NCI-H226 (cell line): ENCODE results near the gene HOOK2.

ENCODE experiments used
- DNase-seq: peaks from one replicate; pipeline ENCODE4 v3.0.0-alpha.2; 2015

Gene HOOK2

DNA sequence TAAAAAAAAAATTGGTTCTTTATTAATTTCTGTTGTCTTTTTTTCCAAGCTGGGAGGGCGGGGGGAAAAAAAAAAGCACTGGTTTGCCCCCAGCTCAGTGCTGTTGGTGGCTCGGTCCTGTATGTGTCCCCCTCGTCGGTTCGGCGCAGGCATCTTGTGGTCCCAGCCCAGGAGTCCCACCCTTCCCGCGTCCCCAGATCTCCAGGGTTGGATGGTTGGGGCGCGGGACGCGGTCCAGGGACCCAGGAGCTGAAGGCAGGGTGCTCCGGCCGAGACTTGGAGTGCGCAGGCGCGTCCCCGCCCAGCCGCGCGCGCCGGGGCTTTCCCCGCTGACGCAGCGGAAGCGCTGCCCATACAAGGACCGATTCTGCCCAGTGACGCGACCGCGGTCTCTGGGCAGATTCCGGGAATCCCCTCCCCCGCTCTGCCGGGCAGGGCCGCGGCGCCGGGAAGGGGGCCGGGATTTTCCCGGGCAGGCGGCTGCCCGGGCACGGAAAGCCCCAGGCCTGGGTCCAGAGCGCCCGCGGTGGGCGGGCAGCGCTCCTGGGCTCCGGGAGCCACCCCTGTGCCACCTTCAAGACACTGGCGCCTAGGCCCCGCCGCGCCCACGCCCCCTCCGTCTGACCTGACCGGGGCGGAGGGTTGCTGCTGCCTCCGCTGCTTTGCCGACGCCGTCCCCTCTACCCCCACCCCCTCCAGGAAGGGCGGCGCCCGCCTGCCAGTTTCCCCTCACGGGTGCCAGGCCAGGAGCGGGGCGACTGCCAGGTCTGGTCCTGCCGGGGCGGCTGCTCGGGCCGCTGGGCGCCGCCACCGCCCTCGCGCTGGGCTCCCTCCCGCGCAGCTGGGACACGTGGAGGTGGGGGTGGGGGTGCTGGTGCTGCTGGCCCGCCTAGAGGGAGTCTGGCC, 18.2 kb upstream of the HOOK2 start:
- DNase-seq, result peak; percentile 85

DNA sequence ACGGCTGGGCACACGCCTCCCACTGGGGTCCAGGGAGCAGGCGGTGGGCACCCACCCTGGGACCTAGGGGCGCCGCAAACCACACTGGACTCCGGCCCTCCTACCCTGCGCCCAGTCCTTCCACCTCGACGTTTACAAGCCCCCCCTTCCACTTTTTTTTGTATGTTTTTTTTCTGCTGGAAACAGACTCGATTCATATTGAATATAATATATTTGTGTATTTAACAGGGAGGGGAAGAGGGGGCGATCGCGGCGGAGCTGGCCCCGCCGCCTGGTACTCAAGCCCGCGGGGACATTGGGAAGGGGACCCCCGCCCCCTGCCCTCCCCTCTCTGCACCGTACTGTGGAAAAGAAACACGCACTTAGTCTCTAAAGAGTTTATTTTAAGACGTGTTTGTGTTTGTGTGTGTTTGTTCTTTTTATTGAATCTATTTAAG, 17.5 kb upstream of the HOOK2 start:
- DNase-seq, result no peak

DNA sequence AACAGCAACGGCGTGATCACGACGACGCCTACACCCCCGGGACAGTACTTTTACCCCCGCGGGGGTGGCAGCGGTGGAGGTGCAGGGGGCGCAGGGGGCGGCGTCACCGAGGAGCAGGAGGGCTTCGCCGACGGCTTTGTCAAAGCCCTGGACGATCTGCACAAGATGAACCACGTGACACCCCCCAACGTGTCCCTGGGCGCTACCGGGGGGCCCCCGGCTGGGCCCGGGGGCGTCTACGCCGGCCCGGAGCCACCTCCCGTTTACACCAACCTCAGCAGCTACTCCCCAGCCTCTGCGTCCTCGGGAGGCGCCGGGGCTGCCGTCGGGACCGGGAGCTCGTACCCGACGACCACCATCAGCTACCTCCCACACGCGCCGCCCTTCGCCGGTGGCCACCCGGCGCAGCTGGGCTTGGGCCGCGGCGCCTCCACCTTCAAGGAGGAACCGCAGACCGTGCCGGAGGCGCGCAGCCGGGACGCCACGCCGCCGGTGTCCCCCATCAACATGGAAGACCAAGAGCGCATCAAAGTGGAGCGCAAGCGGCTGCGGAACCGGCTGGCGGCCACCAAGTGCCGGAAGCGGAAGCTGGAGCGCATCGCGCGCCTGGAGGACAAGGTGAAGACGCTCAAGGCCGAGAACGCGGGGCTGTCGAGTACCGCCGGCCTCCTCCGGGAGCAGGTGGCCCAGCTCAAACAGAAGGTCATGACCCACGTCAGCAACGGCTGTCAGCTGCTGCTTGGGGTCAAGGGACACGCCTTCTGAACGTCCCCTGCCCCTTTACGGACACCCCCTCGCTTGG, 16.9 kb upstream of the HOOK2 start:
- peak; percentile 51 for DNase-seq

DNA sequence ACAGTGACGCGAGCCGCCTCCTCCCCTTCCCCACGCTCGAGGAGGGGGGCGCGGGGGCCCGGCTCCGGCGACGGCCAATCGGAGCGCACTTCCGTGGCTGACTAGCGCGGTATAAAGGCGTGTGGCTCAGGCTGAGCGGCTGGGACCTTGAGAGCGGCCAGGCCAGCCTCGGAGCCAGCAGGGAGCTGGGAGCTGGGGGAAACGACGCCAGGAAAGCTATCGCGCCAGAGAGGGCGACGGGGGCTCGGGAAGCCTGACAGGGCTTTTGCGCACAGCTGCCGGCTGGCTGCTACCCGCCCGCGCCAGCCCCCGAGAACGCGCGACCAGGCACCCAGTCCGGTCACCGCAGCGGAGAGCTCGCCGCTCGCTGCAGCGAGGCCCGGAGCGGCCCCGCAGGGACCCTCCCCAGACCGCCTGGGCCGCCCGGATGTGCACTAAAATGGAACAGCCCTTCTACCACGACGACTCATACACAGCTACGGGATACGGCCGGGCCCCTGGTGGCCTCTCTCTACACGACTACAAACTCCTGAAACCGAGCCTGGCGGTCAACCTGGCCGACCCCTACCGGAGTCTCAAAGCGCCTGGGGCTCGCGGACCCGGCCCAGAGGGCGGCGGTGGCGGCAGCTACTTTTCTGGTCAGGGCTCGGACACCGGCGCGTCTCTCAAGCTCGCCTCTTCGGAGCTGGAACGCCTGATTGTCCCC, 16.1 kb upstream of the HOOK2 start, which contains the start of gene JUNB:
Gene JUNB, plus strand, starts transcription at position 142 of the 706 bp plus-strand sequence. Its CDS starts 286 bp downstream, at position 428.
- peak; percentile 95 for DNase-seq

DNA sequence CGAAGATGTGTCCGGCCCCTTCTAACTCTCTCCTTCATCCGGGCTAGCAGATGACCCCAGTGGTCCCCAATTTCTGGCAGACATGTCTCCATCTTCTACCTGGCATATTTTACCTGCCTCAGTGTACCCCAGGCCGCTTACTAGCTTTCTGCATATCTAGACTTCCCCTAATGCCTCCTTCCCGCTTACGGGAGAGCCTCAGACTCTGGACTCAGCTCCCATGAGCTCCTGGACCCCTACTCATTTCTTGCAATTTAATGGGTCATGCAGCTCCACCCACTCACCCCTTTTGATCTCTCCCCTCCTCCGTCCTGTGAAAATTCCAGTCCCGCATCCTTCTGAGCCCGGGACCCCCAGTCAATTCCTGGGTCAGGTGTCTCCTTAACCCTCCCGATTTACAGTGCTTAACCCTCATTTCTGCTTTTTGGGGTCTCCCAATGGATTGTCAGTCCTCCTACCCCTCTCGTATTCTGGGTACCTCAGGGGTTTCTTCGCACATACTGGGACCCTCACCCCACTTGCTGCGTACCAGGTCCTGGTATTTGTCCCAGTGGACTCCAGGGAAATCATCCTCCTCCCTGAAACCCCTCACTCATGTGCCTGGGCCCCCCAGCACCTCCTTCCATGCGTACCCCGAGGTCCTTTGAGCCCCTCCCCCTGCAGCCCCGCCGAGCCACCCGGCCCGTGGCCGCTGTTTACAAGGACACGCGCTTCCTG, 15.4 kb upstream of the HOOK2 start:
- no peak for DNase-seq

DNA sequence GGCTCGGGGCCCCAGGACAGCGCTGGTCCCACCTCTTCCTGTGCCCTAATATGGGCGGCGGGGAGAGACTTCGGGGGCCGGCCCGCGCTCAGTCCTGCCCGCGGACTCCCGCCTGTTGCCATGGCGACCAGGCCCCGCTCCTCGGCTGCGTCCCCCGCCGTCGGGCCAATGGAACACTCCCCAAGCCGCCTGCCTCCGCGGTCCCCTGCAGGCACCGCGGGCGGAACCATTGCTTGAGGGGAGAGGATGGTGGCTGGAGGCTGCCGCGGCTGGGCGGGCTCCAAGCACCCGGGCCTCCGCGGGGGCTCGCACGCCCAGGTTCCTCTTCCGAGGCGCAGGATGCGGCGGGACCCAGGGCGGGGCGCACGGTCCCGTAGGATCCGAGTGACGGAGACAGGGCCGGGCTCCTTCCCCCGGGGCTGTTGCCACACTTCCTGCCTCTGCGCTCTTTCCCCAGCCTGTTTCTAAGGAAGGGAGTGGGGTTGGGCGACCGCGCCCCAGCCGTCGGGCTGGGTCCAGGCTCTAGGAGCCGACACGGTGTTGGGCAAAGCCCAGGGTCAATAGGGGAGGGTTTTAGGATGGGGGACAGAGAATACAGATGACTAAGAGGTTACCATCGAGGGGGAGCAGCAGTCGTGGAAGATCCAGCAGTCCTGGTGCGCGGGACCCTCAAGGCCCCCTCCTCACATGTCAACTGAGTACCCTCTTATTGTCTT, 14.7 kb upstream of the HOOK2 start:
- DNase-seq, result peak; percentile 91

DNA sequence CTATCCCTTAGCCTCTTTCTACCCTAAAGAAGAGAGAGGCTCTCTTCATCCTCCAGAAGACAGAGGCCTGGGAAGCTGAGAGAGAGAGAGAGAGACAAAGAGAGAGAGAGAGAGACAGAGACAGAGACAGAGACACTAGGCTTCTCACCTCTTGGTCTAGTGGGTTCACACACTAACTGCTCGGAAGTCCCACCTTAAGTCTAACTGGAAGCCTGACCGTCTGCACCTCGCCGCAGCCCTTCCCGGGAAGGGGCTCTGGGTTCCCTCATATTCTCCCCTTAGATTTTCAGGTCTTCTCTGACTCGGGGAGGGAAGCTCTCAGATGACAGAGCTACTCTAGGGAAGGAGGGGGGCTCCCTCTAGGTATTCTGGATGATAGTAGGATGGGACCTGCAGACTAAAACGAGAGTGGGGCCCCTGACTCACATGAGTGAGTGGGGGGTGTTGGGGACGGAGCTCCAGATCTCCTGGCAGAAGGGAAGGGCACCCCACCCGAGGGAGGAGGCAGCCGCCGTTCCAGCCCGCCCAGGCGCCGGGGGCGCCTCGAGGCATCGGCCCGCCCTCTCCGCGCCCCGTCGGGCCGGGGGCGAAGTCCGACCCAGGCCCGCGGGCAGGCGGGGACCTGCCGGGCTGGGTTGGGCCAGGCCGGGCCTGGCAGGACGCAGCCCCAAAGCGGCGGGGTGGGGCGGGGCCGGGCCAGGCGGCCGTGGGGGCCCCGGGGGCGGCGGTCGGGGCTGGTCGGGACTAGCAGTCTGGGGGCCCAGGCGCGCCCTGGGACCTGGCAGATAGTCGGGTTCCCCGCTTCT, 13.9 kb upstream of the HOOK2 start:
- DNase-seq, result no peak

DNA sequence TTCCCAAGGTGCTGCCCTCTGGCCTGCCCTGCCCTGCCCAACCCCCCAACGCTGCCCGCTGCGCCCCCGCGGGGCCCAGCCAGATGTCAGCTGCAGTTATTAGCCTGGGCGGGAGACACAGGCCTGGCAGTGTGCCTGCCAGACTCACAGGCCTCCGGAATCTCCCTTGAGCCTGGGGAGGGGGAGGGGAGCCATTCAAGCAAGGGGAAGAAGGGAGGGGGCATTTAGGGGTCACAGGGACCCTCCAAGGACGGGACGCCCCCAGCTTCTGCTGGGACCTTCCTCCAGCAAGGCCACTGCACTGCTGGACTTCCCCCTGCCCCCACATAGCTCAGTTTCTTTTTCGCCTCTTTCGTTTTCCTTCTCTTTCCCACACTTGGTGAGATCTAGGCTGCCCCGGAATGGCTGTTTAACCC, 13.3 kb upstream of the HOOK2 start:
- DNase-seq, result peak; percentile 49

DNA sequence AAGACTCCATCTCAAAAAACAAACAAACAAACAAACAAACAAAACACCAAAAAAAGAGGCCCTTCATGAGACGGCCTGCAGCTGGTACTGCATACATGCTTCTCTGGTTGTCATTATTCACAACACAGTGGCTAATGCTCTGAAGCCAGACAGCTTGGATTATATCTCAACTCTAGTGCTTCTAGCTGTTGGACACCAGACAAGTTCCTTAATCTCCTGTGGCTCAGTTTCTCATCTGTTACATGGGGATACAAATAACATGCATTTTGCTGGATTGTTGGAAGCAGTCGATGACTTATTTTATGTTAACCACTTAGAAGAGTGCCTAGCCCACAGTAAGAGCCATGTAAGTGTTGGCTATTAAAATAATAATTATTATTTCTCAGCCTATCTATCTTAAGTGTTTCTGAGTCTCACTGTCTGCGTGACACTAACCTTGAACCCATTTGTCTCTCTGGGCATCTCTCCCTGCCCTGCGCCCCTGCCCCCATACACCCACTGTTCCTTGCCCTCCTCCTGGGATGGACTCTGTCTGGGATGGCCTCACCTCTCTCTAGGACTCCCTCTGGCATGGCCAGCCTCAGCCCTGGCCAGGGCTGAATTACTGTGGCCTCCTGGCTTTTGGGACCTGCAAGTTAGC, 12.8 kb upstream of the HOOK2 start:
- DNase-seq, result no peak

DNA sequence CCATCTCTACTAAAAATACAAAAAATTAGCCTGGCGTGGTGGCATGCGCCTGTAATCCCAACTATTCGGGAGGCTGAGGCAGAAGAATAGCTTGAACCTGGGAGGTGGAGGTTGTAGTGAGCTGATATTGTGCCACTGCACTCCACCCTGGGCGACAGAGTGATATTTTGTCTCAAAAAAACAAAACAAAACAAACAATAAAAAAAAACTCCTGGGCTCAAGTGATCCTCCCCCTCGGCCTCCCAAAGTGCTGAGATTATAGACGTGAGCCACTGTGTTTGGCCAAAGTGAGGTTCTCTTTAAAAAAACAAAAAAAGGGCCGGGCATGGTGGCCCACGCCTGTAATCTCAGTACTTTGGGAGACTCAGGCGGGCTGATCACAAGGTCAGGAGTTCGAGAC, 12.1 kb upstream of the HOOK2 start:
- no peak for DNase-seq

DNA sequence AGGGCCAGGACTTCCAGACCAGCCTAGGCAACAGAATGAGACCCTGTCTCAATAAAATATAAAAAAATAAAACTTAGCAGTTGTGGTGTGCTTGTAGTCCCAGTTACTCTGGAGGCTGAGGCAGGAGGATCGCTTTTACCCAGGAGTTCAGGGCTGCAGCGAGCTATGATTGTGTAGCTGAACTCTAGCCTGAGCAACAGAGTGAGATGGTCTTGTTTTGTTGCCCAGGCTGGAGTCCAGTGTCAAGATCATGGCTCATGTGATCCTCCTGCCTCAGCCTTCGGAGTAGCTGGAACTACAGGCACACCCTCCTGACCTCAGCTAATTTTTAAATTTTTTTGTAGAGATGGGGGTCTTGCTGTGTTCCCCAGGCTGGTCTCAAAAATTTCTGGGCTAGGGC, 11.6 kb upstream of the HOOK2 start:
- DNase-seq, result no peak

DNA sequence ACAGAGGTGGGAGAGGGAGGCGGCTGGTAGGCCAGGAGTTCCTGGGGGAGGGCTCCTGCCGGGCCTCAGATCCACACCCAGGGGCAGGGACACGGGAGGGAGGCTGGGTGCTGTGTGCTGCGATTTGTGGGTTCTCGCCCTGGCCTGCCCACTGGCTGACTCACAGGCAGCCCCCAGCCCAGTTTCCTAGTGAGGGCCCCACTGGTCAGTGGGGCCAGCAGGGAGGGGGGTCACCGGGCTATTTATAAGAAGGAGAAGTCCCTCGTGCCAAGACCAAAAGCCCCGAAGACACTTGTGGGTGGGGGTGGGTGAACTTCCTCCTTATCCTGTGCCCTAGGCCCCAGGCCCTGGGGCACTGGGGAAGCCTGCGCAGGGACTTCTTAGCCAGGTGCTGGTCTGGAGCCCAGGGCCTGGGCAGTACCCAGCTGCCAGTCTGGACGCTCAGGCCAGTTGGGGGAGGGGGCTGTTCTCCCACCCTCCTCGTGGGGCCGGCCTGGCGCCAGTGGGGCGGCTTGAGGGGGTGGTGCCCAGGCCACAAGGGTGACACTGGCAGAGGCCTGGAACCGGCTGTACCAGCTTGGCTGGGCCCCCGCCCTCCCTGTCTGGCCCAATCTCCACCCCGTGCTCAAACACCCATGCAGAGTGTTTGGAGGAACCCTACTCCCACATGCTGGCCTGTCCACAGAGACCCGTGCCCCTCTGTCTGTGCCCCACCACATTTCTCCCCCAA, 11.0 kb upstream of the HOOK2 start:
- no peak for DNase-seq

DNA sequence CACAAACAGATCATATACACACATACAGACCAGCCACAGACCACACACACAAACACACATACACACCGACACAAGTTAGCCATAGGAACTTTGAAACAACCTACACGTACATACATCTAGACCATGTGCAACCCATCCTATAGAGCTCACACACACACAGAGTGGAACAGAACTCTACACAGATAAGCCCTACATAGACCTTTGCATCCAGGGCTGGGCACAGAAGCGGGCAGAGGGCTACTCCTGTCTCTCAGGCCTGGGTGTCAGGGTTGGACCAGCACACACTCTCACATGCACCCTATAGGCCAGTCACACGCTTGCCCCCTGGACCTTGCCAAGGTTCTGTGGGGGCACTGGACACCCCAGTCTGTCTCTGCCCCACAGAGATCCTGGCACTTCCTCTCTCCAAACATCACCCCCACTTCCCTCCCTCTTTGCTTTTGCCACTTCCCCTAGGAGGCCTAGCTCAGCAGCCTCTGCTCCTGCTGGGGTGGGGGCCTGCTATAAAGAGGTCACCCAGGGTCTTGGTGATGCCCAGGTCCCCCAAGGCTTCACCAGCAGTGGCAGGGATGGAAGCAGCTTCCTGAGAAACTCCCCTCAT, 10.2 kb upstream of the HOOK2 start:
- DNase-seq, result no peak

DNA sequence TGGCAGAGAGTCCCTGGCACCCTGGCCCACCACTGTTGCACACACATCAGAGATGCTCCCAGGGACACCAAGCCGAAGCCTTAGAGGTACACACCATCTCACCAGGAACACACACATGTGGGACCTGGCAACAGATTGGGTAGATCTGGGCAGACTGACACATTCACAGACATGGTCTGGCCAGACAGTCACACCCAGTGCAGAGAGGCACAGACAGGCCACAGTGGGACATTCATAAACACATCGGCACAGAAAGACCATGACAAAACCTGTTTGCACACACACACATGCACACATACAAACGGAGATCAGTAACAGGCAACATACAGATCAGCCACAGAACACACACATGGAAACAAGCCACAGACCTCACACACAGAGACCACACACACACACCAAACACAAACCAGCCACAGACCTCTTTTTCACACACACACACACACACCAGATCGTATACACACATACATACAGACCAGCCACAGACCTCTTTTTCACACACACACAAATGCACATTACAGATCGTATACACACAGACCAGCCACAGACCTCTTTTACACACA, 9.6 kb upstream of the HOOK2 start:
- no peak for DNase-seq

DNA sequence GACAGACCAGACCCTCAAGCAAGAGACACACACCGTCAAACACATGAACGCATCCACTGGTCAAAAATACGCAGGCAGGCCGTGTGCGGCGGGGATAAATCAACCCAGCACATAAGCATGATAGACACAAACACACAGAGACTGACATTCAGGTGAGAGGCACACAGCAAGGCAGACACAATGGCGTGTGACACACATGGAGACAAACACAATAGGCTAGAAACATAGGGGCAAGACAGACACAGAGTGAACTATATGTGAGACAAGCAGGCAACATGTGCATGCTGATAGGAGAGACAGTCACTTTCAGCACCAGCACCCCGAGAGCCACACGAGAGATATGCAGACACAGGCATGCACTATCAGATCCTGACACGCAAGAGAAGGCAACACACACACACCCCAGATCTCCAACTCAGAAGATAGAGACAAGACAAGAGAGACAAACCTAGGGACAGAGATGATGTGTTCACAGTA, 9.1 kb upstream of the HOOK2 start:
- no peak for DNase-seq

DNA sequence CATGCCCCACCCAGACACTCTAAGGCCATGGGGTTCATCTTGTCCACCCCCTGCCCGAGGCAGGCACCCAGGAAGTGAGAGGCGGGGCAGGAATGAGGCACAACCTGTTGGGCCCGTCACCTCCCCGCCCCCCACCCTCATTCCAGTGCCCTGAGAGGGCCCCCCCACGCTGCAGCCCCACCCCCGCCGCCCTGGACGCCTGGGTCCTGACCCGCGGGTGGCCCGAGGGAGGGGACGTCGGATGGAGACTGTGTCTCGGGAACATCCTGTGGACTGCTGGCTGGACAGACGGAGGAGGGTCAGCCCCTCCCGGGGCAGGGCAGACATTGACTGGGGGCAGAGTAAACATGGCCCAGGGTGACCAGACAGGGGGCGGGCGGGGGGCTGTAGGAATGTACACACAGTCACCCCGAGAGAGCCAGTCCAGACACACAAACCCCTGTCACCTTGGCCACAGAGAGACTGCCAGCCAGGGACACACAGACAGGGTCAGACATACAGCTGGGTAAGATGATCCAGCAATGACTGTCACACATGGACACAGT, 8.6 kb upstream of the HOOK2 start:
- DNase-seq, result no peak

DNA sequence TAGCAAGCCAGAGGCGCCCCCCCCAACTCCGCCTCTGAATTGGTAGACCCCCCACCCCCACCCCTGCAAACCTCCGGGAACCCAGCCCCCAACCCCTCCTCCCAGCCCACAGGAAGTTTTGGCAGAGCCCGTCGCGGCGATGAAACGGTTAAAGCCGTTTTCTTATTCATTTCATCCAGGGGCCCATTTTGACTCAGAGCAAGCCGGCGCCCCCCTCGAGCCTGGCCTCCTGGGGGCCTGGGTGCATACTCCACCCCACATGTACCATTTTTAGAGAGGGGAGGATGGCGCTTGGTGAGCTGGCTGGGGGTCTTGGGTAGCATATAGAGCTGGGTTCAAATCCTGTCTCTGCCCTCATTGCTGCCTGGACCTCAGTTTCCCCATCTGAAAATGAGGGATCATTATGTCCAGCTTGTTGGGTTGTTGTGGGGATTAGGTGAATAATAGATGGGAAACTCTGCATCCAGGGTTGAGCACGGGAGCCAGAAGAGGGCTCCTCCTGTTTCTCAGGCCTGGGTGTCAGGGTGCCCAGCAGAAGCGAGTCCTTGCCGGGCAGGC, 8.0 kb upstream of the HOOK2 start:
- no peak for DNase-seq
